Peyer's patch (tissue), 4 donors: ENCODE measurements around the gene VARS1.

Source experiments
- POLR2A ChIP-seq, 2 donors: fragments of 450-650 bp; IDR thresholded peaks; one replicate each; pipeline ENCODE4 v1.5.1; 2017; ENCODE audit warnings: antibody characterized with exemption in 2 of 2, mild to moderate bottlenecking in 2 of 2, moderate library complexity in 2 of 2
- TF ChIP-seq, protein P1 (sequence below), 6 experiments: fragments of 450-650 bp in 4 of 6; fragments of 200-600 bp in 2 of 6; sonication (generic) in 1 of 6; IDR thresholded peaks; one replicate each; pipeline ENCODE4 v1.5.1; 2017 to 2019; ENCODE audit warnings: antibody characterized with exemption in 6 of 6, mild to moderate bottlenecking in 3 of 6, moderate library complexity in 1 of 6

DNA sequence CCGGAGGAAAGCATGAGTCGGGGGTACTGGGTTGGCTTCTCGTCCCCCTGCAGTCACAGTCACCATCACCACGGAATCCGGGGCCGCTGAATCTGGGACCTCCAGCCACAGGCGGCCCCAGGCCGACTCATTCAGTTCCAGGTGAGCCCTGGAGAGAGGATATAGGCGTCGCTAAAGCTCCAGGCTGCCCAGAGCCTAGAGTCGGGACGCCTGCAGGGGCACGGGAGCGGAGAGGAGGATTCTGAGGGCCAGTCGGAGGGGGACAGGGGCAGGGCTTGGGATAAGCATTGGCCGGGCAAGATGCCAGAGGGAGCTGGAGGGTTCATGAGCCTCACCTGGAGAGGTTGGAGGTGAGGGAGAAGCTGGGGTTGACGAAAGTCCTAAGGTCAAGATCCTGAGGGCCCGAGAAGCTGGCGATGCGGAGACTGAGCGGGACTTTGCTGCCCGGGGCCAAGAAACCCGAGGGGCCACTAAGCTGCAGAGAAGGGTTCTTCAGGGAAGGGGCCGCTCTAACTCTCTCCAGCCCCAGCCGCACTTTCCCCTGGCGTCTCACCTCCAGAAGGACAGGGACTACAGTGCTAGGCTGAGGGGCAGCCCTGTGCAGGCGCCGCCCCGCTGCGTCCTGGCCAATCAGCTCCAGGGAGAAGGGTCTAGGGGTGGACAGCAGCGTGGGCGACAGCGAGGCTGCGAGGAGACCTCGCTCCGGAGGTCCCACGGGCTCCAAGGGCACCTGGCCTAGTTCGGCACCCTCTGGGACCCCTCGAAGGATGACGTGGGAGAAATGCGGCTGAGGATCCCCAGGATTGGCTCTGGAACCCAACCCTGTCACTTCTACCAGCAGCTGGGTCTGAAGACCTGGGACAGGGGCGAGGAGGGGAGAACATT, 29.4 kb downstream of the VARS1 start:
- TF ChIP-seq, protein P1, sequence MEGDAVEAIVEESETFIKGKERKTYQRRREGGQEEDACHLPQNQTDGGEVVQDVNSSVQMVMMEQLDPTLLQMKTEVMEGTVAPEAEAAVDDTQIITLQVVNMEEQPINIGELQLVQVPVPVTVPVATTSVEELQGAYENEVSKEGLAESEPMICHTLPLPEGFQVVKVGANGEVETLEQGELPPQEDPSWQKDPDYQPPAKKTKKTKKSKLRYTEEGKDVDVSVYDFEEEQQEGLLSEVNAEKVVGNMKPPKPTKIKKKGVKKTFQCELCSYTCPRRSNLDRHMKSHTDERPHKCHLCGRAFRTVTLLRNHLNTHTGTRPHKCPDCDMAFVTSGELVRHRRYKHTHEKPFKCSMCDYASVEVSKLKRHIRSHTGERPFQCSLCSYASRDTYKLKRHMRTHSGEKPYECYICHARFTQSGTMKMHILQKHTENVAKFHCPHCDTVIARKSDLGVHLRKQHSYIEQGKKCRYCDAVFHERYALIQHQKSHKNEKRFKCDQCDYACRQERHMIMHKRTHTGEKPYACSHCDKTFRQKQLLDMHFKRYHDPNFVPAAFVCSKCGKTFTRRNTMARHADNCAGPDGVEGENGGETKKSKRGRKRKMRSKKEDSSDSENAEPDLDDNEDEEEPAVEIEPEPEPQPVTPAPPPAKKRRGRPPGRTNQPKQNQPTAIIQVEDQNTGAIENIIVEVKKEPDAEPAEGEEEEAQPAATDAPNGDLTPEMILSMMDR (IDR thresholded peaks at IDR 0.05): no peak
- peak in 1 of 2 donors; percentile 19 for TF ChIP-seq POLR2A (IDR thresholded peaks at IDR 0.05)
